Liver (tissue), 9 donors: ENCODE measurements around the gene CFAP57. TPM values are rescaled to one million over a fixed set of nuclear protein-coding genes. Genes with fewer than 3 reads are reported as not detected.

ENCODE experiments used
- DNase-seq: peaks from one replicate; pipeline ENCODE4 v3.0.0-alpha.2; 2017; ENCODE audit warnings: low spot score
- H3K27ac ChIP-seq, 2 donors: one replicate each; pipeline ENCODE4 v1.7.0; 2013; ENCODE audit warnings: inconsistent platforms in 2 of 2, low read length in 2 of 2, control low read depth in 1 of 2, low read depth in 1 of 2, mild to moderate bottlenecking in 1 of 2
- H3K27me3 ChIP-seq, 4 donors: one replicate each; pipeline versions ENCODE4 v1.6.1 to v1.7.0; 2013; ENCODE audit warnings: low read length in 3 of 4, inconsistent platforms in 1 of 4, mild to moderate bottlenecking in 1 of 4, moderate library complexity in 1 of 4; ENCODE audit not compliant: control insufficient read depth in 4 of 4, insufficient read depth in 4 of 4
- H3K36me3 ChIP-seq, 4 donors: one replicate each; pipeline versions ENCODE4 v1.6.1 to v1.7.0; 2013; ENCODE audit warnings: low read length in 3 of 4, mild to moderate bottlenecking in 3 of 4, low read depth in 1 of 4, moderate library complexity in 1 of 4; ENCODE audit not compliant: control insufficient read depth in 4 of 4, insufficient read depth in 3 of 4
- H3K4me1 ChIP-seq, 4 donors: one replicate each; pipeline versions ENCODE4 v1.6.1 to v1.7.0; 2013; ENCODE audit warnings: low read length in 3 of 4, mild to moderate bottlenecking in 3 of 4, moderate library complexity in 1 of 4; ENCODE audit not compliant: control insufficient read depth in 4 of 4, insufficient read depth in 4 of 4
- H3K4me3 ChIP-seq, 3 donors: one replicate each; pipeline versions ENCODE4 v1.6.1 to v1.7.0; 2013; ENCODE audit warnings: low read length in 3 of 3, control low read depth in 1 of 3, low read depth in 1 of 3, mild to moderate bottlenecking in 1 of 3
- H3K9ac ChIP-seq, 2 donors: one replicate each; pipeline ENCODE4 v1.7.0; 2013; ENCODE audit warnings: low read length in 2 of 2, mild to moderate bottlenecking in 2 of 2, moderate library complexity in 2 of 2, control low read depth in 1 of 2, low read depth in 1 of 2
- H3K9me3 ChIP-seq, 4 donors: one replicate each; pipeline versions ENCODE4 v1.6.1 to v1.7.0; 2013; ENCODE audit warnings: low read length in 3 of 4; ENCODE audit not compliant: control insufficient read depth in 4 of 4
- EGR1 ChIP-seq, 2 donors: IDR thresholded peaks; 2 replicates each; pipeline ENCODE4 v1.6.1; 2016 to 2018; ENCODE audit warnings: antibody characterized with exemption in 2 of 2, low read depth in 2 of 2
- HNF4A ChIP-seq, 2 donors: conservative IDR thresholded peaks; 2 replicates each; pipeline ENCODE4 v1.6.1; 2016; ENCODE audit warnings: antibody characterized with exemption in 2 of 2, mild to moderate bottlenecking in 2 of 2
- HNF4G ChIP-seq: IDR thresholded peaks from 2 replicates; pipeline ENCODE4 v1.6.1; 2016; ENCODE audit warnings: antibody characterized with exemption
- JUND ChIP-seq, 2 donors: IDR thresholded peaks; 2 replicates each; pipeline ENCODE4 v1.6.1; 2016; ENCODE audit warnings: antibody characterized with exemption in 2 of 2
- NR2F2 ChIP-seq: IDR thresholded peaks from 2 replicates; pipeline ENCODE4 v1.6.1; 2016; ENCODE audit warnings: antibody characterized with exemption
- RAD21 ChIP-seq, 2 donors: IDR thresholded peaks; 2 replicates each; pipeline ENCODE4 v1.6.1; 2016; ENCODE audit warnings: antibody characterized with exemption in 2 of 2, mild to moderate bottlenecking in 2 of 2
- REST ChIP-seq: IDR thresholded peaks from 2 replicates; pipeline ENCODE4 v1.6.1; 2016; ENCODE audit warnings: antibody characterized with exemption, mild to moderate bottlenecking
- RXRA ChIP-seq, 2 donors: IDR thresholded peaks; 2 replicates each; pipeline ENCODE4 v1.6.1; 2017 to 2018; ENCODE audit warnings: antibody characterized with exemption in 2 of 2, mild to moderate bottlenecking in 1 of 2
- SP1 ChIP-seq: IDR thresholded peaks from 2 replicates; pipeline ENCODE4 v1.6.1; 2018; ENCODE audit warnings: antibody characterized with exemption, mild to moderate bottlenecking
- TAF1 ChIP-seq: conservative IDR thresholded peaks from 2 replicates; pipeline ENCODE4 v1.6.1; 2016; ENCODE audit warnings: antibody characterized with exemption, mild to moderate bottlenecking
- YY1 ChIP-seq: IDR thresholded peaks from 2 replicates; pipeline ENCODE4 v1.6.1; 2016; ENCODE audit warnings: antibody characterized with exemption, mild to moderate bottlenecking
- ZBTB33 ChIP-seq: IDR thresholded peaks from 2 replicates; pipeline ENCODE4 v1.6.1; 2016; ENCODE audit warnings: antibody characterized with exemption
- WGBS: extraction: QIAGEN DNeasy Blood & Tissue Kit; methylation state at CpG from one replicate; pipeline ENCODE4 v1.1.7; 2013; 5-methylcytosine and 5-hydroxymethylcytosine counted together
- polyA plus RNA-seq, 2 donors: library from polyadenylated mRNA; stranded (reverse) in 1 of 2; unstranded in 1 of 2; fragments of 200-250 nt in 1 of 2; fragments of >200 nt in 1 of 2; fragmentation: Nextera tagmentation in 1 of 2; extraction: Ambion mirVana in 1 of 2; gene quantifications; one replicate each; pipeline versions ENCODE4 v1.2.1 to v1.2.3, GENCODE V29; 2013 to 2015
- total RNA-seq, 2 donors: library from RNA; depleted of rRNA; stranded (reverse); fragments of >200 nt; gene quantifications; one replicate each; pipeline ENCODE4 v1.2.3, GENCODE V29; 2014
- donor health status: healthy.
- donor health status: healthy.
- donor health status: healthy.
- donor health status: healthy.
- donor health status: healthy.

The CFAP57 gene
- total and polyA plus RNA-seq, 4 donors, result under 0.01 to 14.5 (median 0.10) TPM

- Histone ChIP-seq H3K36me3 (no peaks in the 10 kb centered on the region), H3K4me3 (peak overlapping the region in 1 of 3 donors; percentile 10), H3K9me3 (no peaks in the 10 kb centered on the region), H3K27me3 (no peaks in the 10 kb centered on the region), H3K4me1 (peaks cover 10 to 45% (median 31%) of the 10 kb centered on the region in 4 donors), H3K27ac (peak overlapping the region; percentile 52 to 65), H3K9ac (peak overlapping the region in 1 of 2 donors; percentile 42)
- no peak for DNase-seq
- 71% methylated on average over 12 of the region's 12 CpGs for WGBS
- TF ChIP-seq ZBTB33, result no peak
Measured at GRCh38 chr1:43275826-43276620, 103.9 kb downstream of the CFAP57 start.

- Histone ChIP-seq H3K9ac (peak overlapping the region in 1 of 2 donors; percentile 42), H3K4me1 (peaks cover 11 to 49% (median 32%) of the 10 kb centered on the region in 4 donors), H3K36me3 (no peaks in the 10 kb centered on the region), H3K9me3 (no peaks in the 10 kb centered on the region), H3K4me3 (peak overlapping the region in 2 of 3 donors; percentile 3 to 10), H3K27me3 (no peaks in the 10 kb centered on the region), H3K27ac (peak overlapping the region; percentile 52 to 65)
- no peak for DNase-seq
- TF ChIP-seq HNF4G, result peak; percentile 96
- no peak for TF ChIP-seq TAF1
- peak; percentile 78 for TF ChIP-seq SP1
- TF ChIP-seq JUND (IDR thresholded peaks at IDR 0.05), result peak in 1 of 2 donors; percentile 35
- TF ChIP-seq EGR1 (IDR thresholded peaks at IDR 0.05; ENCODE audit: low read depth in 2 of 2), result no peak
- peak; percentile 96 to 97 for TF ChIP-seq HNF4A (conservative IDR thresholded peaks at IDR 0.05)
- TF ChIP-seq RAD21 (IDR thresholded peaks at IDR 0.05), result peak; percentile 15 to 54
- TF ChIP-seq REST, result no peak
- peak; percentile 73 to 84 for TF ChIP-seq RXRA (IDR thresholded peaks at IDR 0.05)
- peak; percentile 26 for TF ChIP-seq NR2F2
- peak; percentile 63 for TF ChIP-seq YY1
- 35% methylated on average over 7 of the region's 7 CpGs for WGBS
Measured at GRCh38 chr1:43276673-43277072, 104.5 kb downstream of the CFAP57 start.
